K562 (cell line): ENCODE data around the gene MPC2. TPM values are rescaled to one million over a fixed set of nuclear protein-coding genes. Genes with fewer than 3 reads are reported as not detected.
A peak's percentile ranks its signal among the peaks of the same experiment; 100 is the strongest.

Source experiments
- ATF2 ChIP-seq: sonication (generic); formaldehyde crosslinking; IDR thresholded peaks from 2 replicates; pipeline ENCODE4 v1.8.1; 2022; ENCODE audit warnings: missing genetic modification reagents
- CAMTA2 ChIP-seq: fragments of 250-450 bp; sonication (Bioruptor Pico); conservative IDR thresholded peaks from 2 replicates; pipeline ENCODE4 v1.5.1; 2022
- ELF2 ChIP-seq: fragments of 250-450 bp; sonication (Bioruptor Pico); IDR thresholded peaks from 2 replicates; pipeline ENCODE4 v1.5.0; 2021; ENCODE audit warnings: mild to moderate bottlenecking
- KAT7 ChIP-seq: sonication (generic); formaldehyde crosslinking; IDR thresholded peaks from 2 replicates; pipeline ENCODE4 v1.8.0; 2022; ENCODE audit warnings: missing genetic modification reagents, mild to moderate bottlenecking, borderline replicate concordance
- KDM1A ChIP-seq, 2 experiments: fragments of 450-650 bp; IDR thresholded peaks; 2 replicates each; pipeline ENCODE4 v1.6.1; 2016; ENCODE audit warnings: mild to moderate bottlenecking in 2 of 2
- MYC ChIP-seq, 2 experiments: fragments of 250-450 bp in 1 of 2; sonication (Bioruptor Pico) in 1 of 2; IDR thresholded peaks; 2 replicates each; pipeline versions ENCODE4 v1.5.1 to v1.6.1; 2012 to 2021; ENCODE audit warnings: low read depth in 2 of 2, borderline replicate concordance in 1 of 2, improper control_type of control experiment in 1 of 2, low read length in 1 of 2, mild to moderate bottlenecking in 1 of 2, moderate library complexity in 1 of 2
- POLR2A ChIP-seq: fragments of 450-650 bp; conservative IDR thresholded peaks from 2 replicates; pipeline ENCODE4 v1.6.1; 2016
- RBM39 ChIP-seq: fragments of 200-400 bp; formaldehyde crosslinking; optimal IDR thresholded peaks from 2 replicates; pipeline ENCODE3; 2018; ENCODE audit warnings: low read depth, low read length
- TBL1XR1 ChIP-seq, 2 experiments: IDR thresholded peaks; 2 replicates each; pipeline ENCODE4 v1.6.1; 2012; ENCODE audit warnings: improper control_type of control experiment in 2 of 2, low read length in 2 of 2, mild to moderate bottlenecking in 1 of 2
- TOE1 ChIP-seq, 2 experiments: fragments of 450-650 bp in 1 of 2; sonication (generic) in 1 of 2; formaldehyde crosslinking in 1 of 2; IDR thresholded peaks; 2 replicates each; pipeline versions ENCODE4 v1.7.1 to v1.8.0; 2016 to 2022; ENCODE audit warnings: borderline replicate concordance in 2 of 2, mild to moderate bottlenecking in 2 of 2, antibody characterized with exemption in 1 of 2, inconsistent platforms in 1 of 2, low read depth in 1 of 2, missing genetic modification reagents in 1 of 2, moderate library complexity in 1 of 2
- ZBED1 ChIP-seq: IDR thresholded peaks from 2 replicates; pipeline ENCODE4 v1.6.1; 2014
- ZNF609 ChIP-seq: sonication (generic); formaldehyde crosslinking; IDR thresholded peaks from 2 replicates; pipeline ENCODE4 v1.8.1; 2023; ENCODE audit warnings: missing genetic modification reagents, mild to moderate bottlenecking, borderline replicate concordance
- polyA plus RNA-seq, 8 experiments: library from polyadenylated mRNA; depleted of rRNA in 4 of 8; stranded (reverse) in 5 of 8; unstranded in 3 of 8; fragments of >200 nt; fragmentation: Nextera tagmentation in 2 of 8; fragmentation: Illumina TruSeq in 1 of 8; extraction: Ambion mirVana in 2 of 8; extraction: Trizol in 1 of 8; gene quantifications; 2 replicates each; pipeline versions ENCODE4 v1.2.1 to v1.2.3, GENCODE V29; 2011 to 2014; ENCODE audit warnings: inconsistent platforms in 1 of 8, missing spikeins in 1 of 8
- total RNA-seq, 7 experiments: library from RNA; depleted of rRNA in 6 of 7; stranded (reverse); fragments of >200 nt in 6 of 7; fragmentation: Illumina TruSeq in 2 of 7; extraction: Trizol in 2 of 7; gene quantifications; 2 replicates each; pipeline versions ENCODE4 v1.2.1 to v1.2.3, GENCODE V29; 2011 to 2021; ENCODE audit warnings: low replicate concordance in 1 of 7
- TF ChIP-seq, protein P1 (sequence below), 2 experiments: fragments of 450-650 bp; IDR thresholded peaks; 2 replicates each; pipeline ENCODE4 v1.6.1; 2016
- TF ChIP-seq, protein P2 (sequence below): fragments of 250-450 bp; sonication (Bioruptor Pico); IDR thresholded peaks from 2 replicates; pipeline ENCODE4 v1.8.0; 2022; ENCODE audit warnings: moderate library complexity, mild to moderate bottlenecking, inconsistent platforms
- TF ChIP-seq, protein P3 (sequence below), 2 experiments: IDR thresholded peaks in 1 of 2; conservative IDR thresholded peaks in 1 of 2; 2 replicates each; pipeline ENCODE4 v1.6.1; 2016; ENCODE audit warnings: low read depth in 2 of 2, mild to moderate bottlenecking in 1 of 2, missing compliant biosample characterization in 1 of 2, missing genetic modification characterization in 1 of 2, moderate library complexity in 1 of 2

The MPC2 gene
- total and polyA plus RNA-seq, 9 of the 15 experiments (the other 6 are each of a cell fraction or from before 2014, with no cell fraction given): 70.7 to 179 (median 144) TPM

DNA sequence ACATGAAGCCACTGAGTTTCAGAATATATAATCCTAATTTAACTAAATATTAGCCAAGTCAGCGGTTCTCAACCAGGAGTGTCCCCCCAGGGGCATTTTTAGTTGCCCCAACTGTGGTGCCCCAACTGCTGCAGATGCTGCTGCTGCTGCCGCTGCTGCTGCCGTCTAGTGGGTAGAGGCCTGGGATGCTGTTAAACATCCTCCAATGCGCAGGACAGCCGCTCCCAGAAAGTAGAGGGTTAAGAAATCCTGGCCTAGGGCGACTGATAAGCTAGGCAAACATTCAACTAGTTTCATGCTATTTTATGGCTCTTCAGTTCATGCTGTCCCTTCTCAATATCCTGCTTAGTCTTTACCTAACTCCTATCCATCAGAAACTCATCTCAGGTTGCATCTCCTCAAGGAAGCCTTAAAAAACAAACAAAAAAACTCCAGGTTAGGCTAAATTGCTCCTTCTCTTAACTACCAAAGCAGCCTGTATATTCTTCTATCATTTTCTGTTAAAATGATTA lies 10.3 kb downstream of the MPC2 start (continued):
- TF ChIP-seq, protein P1, sequence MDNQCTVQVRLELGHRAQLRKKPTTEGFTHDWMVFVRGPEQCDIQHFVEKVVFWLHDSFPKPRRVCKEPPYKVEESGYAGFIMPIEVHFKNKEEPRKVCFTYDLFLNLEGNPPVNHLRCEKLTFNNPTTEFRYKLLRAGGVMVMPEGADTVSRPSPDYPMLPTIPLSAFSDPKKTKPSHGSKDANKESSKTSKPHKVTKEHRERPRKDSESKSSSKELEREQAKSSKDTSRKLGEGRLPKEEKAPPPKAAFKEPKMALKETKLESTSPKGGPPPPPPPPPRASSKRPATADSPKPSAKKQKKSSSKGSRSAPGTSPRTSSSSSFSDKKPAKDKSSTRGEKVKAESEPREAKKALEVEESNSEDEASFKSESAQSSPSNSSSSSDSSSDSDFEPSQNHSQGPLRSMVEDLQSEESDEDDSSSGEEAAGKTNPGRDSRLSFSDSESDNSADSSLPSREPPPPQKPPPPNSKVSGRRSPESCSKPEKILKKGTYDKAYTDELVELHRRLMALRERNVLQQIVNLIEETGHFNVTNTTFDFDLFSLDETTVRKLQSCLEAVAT (IDR thresholded peaks at IDR 0.05): no peak; a peak in 1 of 4 replicates
- TF ChIP-seq ATF2 (CRISPR knock-in tag) (no peak), TOE1 (IDR thresholded peaks at IDR 0.05; ENCODE audit: borderline replicate concordance) (peak; percentile 22; the same call in 1 of the 2 replicates), TOE1 (CRISPR knock-in tag; IDR thresholded peaks at IDR 0.05; ENCODE audit: borderline replicate concordance, low read depth) (no peak), ZNF609 (CRISPR knock-in tag) (no peak), RBM39 (no peak), CAMTA2 (CRISPR knock-in tag) (no peak), POLR2A (no peak), ELF2 (no peak), KAT7 (CRISPR knock-in tag) (no peak), MYC (IDR thresholded peaks at IDR 0.05; ENCODE audit: low read depth, low read length) (peak; percentile 60; the same call in 1 of the 2 replicates), MYC (CRISPR knock-in tag; IDR thresholded peaks at IDR 0.05; ENCODE audit: borderline replicate concordance, low read depth) (no peak; the same call in 1 of the 2 replicates), TBL1XR1 (IDR thresholded peaks at IDR 0.05; ENCODE audit: low read length in 2 of 2) (peak in 1 of 2 experiments; percentile 48; a peak in 1 of 4 replicates), ZBED1 (no peak), KDM1A (IDR thresholded peaks at IDR 0.05) (peak; percentile 91 to 92)
- TF ChIP-seq, protein P2, sequence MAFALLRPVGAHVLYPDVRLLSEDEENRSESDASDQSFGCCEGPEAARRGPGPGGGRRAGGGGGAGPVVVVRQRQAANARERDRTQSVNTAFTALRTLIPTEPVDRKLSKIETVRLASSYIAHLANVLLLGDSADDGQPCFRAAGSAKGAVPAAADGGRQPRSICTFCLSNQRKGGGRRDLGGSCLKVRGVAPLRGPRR (CRISPR knock-in tag): 0 out of 2 replicates have a peak, but pooled peaks have one; percentile 59
- TF ChIP-seq, protein P3, sequence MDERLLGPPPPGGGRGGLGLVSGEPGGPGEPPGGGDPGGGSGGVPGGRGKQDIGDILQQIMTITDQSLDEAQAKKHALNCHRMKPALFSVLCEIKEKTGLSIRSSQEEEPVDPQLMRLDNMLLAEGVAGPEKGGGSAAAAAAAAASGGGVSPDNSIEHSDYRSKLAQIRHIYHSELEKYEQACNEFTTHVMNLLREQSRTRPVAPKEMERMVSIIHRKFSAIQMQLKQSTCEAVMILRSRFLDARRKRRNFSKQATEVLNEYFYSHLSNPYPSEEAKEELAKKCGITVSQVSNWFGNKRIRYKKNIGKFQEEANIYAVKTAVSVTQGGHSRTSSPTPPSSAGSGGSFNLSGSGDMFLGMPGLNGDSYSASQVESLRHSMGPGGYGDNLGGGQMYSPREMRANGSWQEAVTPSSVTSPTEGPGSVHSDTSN (CRISPR knock-in tag; IDR thresholded peaks at IDR 0.05; ENCODE audit: low read depth): no peak
- TF ChIP-seq, protein P3 (tag; conservative IDR thresholded peaks at IDR 0.05; ENCODE audit: low read depth): no peak
